HepG2 (cell line): ENCODE measurements around the gene NOL4L. TPM values are rescaled to one million over a fixed set of nuclear protein-coding genes. Genes with fewer than 3 reads are reported as not detected.
A peak's percentile ranks its signal among the peaks of the same experiment; 100 is the strongest.

Experiments used
- AHR ChIP-seq: IDR thresholded peaks from 2 replicates; pipeline ENCODE4 v1.6.1; 2018; ENCODE audit warnings: missing genetic modification reagents, missing compliant biosample characterization
- AKNA ChIP-seq: sonication (generic); formaldehyde crosslinking; IDR thresholded peaks from 2 replicates; pipeline ENCODE4 v1.4.0; 2020; ENCODE audit warnings: missing genetic modification reagents, borderline replicate concordance
- ARHGAP35 ChIP-seq: sonication (generic); formaldehyde crosslinking; IDR thresholded peaks from 2 replicates; pipeline ENCODE4 v1.9.0; 2022; ENCODE audit warnings: mild to moderate bottlenecking, inconsistent platforms, moderate library complexity, missing genetic modification reagents, borderline replicate concordance
- FOXA3 ChIP-seq: IDR thresholded peaks from 2 replicates; pipeline ENCODE4 v1.6.1; 2016; ENCODE audit warnings: missing genetic modification reagents, missing compliant biosample characterization
- FOXK2 ChIP-seq: fragments of 450-650 bp; IDR thresholded peaks from 2 replicates; pipeline ENCODE4 v1.6.1; 2016
- IKZF1 ChIP-seq: fragments of 450-650 bp; IDR thresholded peaks from 2 replicates; pipeline ENCODE4 v1.7.1; 2016
- JUND ChIP-seq: sonication (generic); formaldehyde crosslinking; IDR thresholded peaks from 2 replicates; pipeline ENCODE4 v1.8.0; 2022; ENCODE audit warnings: mild to moderate bottlenecking, missing genetic modification reagents
- KDM2A ChIP-seq: sonication (generic); formaldehyde crosslinking; IDR thresholded peaks from 2 replicates; pipeline ENCODE4 v1.4.0; 2020; ENCODE audit warnings: low read depth, missing genetic modification reagents, borderline replicate concordance
- MZF1 ChIP-seq: sonication (generic); formaldehyde crosslinking; IDR thresholded peaks from 2 replicates; pipeline ENCODE4 v1.8.1; 2023; ENCODE audit warnings: mild to moderate bottlenecking, missing genetic modification reagents, borderline replicate concordance
- NR3C1 ChIP-seq: sonication (generic); formaldehyde crosslinking; IDR thresholded peaks from 2 replicates; pipeline ENCODE4 v1.4.0; 2020; ENCODE audit warnings: missing genetic modification reagents
- SALL1 ChIP-seq: sonication (generic); formaldehyde crosslinking; IDR thresholded peaks from 2 replicates; pipeline ENCODE4 v1.8.0; 2022; ENCODE audit warnings: mild to moderate bottlenecking, missing genetic modification reagents
- ZFP37 ChIP-seq: sonication (generic); formaldehyde crosslinking; IDR thresholded peaks from 2 replicates; pipeline ENCODE4 v1.4.0; 2020; ENCODE audit warnings: missing genetic modification reagents, borderline replicate concordance
- ZKSCAN5 ChIP-seq: sonication (generic); formaldehyde crosslinking; IDR thresholded peaks from 2 replicates; pipeline ENCODE4 v1.5.1; 2020; ENCODE audit warnings: mild to moderate bottlenecking, missing genetic modification reagents
- ZMYM3 ChIP-seq: sonication (generic); formaldehyde crosslinking; IDR thresholded peaks from 2 replicates; pipeline ENCODE4 v1.5.1; 2020; ENCODE audit warnings: mild to moderate bottlenecking, missing genetic modification reagents
- ZNF121 ChIP-seq: sonication (generic); formaldehyde crosslinking; IDR thresholded peaks from 2 replicates; pipeline ENCODE4 v1.5.0; 2020; ENCODE audit warnings: mild to moderate bottlenecking, missing genetic modification reagents
- ZNF580 ChIP-seq: IDR thresholded peaks from 2 replicates; pipeline ENCODE4 v1.6.1; 2016; ENCODE audit warnings: low read depth, borderline replicate concordance
- ZNF605 ChIP-seq: sonication (generic); formaldehyde crosslinking; IDR thresholded peaks from 2 replicates; pipeline ENCODE4 v1.8.0; 2022; ENCODE audit warnings: mild to moderate bottlenecking, missing genetic modification reagents
- ZNF652 ChIP-seq: IDR thresholded peaks from 2 replicates; pipeline ENCODE4 v1.6.1; 2016; ENCODE audit warnings: low read depth, borderline replicate concordance
- polyA plus RNA-seq, 8 experiments: library from polyadenylated mRNA; depleted of rRNA in 3 of 8; stranded (reverse) in 7 of 8; unstranded in 1 of 8; fragments of >200 nt; fragmentation: Illumina TruSeq in 4 of 8; extraction: Trizol in 4 of 8; gene quantifications; 2 replicates each; pipeline versions ENCODE4 v1.2.1 to v1.2.3, GENCODE V29; 2011 to 2016; ENCODE audit warnings: low read depth in 4 of 8, missing spikeins in 1 of 8, mixed read lengths in 1 of 8; ENCODE audit not compliant: insufficient read depth in 1 of 8
- total RNA-seq, 5 experiments: library from RNA; depleted of rRNA; stranded (reverse); fragments of >200 nt; fragmentation: Illumina TruSeq; extraction: Trizol; gene quantifications; 2 replicates each; pipeline ENCODE4 v1.2.3, GENCODE V29; 2016; ENCODE audit warnings: low read depth in 1 of 5
- TF ChIP-seq, protein P1 (sequence below): sonication (generic); formaldehyde crosslinking; IDR thresholded peaks from 2 replicates; pipeline ENCODE4 v1.5.0; 2020; ENCODE audit warnings: missing genetic modification reagents
- TF ChIP-seq, protein P2 (sequence below): sonication (generic); formaldehyde crosslinking; IDR thresholded peaks from 2 replicates; pipeline ENCODE4 v1.5.1; 2020; ENCODE audit warnings: mild to moderate bottlenecking, missing genetic modification reagents, moderate library complexity
- TF ChIP-seq, protein P3 (sequence below): IDR thresholded peaks from 2 replicates; pipeline ENCODE4 v1.6.1; 2016; ENCODE audit warnings: low read depth

Gene NOL4L
- total and polyA plus RNA-seq, 2 of the 13 experiments (the other 11 are each of a cell fraction or from before 2014, with no cell fraction given), result 16.6 to 35.4 TPM

DNA sequence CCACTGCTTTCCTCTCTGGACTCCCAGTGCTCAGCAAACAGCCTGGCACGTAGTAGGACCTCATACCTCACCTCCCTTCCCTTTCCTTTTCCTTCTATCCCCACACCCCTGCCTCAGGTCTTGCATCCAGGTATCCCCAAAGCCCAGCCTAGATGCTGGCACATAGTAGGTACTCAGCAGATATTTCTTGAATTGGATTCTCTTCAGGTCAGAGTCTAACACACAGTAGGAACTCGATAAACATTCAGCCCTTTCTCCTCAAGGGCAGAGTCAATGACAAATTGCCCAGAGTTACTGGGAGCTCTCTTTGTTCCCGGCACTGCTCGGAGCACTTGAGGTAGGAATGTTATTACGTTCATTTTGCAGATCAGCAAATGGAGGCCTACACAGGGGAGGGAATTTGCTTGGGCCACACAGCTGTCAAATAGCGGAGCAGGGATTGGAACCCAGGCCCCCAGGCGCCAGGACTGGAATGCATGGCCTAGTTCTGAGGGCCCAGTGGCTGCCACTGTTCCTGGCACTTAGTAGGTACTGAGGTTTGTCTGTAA lies 25.9 kb downstream of the NOL4L start (continued):
- TF ChIP-seq, protein P1, sequence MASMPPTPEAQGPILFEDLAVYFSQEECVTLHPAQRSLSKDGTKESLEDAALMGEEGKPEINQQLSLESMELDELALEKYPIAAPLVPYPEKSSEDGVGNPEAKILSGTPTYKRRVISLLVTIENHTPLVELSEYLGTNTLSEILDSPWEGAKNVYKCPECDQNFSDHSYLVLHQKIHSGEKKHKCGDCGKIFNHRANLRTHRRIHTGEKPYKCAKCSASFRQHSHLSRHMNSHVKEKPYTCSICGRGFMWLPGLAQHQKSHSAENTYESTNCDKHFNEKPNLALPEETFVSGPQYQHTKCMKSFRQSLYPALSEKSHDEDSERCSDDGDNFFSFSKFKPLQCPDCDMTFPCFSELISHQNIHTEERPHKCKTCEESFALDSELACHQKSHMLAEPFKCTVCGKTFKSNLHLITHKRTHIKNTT (CRISPR knock-in tag), result no peak
- TF ChIP-seq ZKSCAN5 (CRISPR knock-in tag) (no peak), ZNF121 (CRISPR knock-in tag) (no peak), SALL1 (CRISPR knock-in tag) (no peak), ZFP37 (CRISPR knock-in tag) (no peak), ZMYM3 (CRISPR knock-in tag) (peak; percentile 41; the same call in 1 of the 2 replicates), ZNF605 (CRISPR knock-in tag) (0 out of 2 replicates have a peak, but pooled peaks have one; percentile 34), NR3C1 (CRISPR knock-in tag) (no peak), FOXK2 (no peak), KDM2A (CRISPR knock-in tag) (no peak), FOXA3 (CRISPR knock-in tag) (no peak), MZF1 (no peak), ZNF580 (CRISPR knock-in tag) (no peak), IKZF1 (no peak), JUND (no peak), AHR (no peak), ARHGAP35 (CRISPR knock-in tag) (no peak), AKNA (CRISPR knock-in tag) (no peak), ZNF652 (CRISPR knock-in tag) (no peak)
- TF ChIP-seq, protein P2, sequence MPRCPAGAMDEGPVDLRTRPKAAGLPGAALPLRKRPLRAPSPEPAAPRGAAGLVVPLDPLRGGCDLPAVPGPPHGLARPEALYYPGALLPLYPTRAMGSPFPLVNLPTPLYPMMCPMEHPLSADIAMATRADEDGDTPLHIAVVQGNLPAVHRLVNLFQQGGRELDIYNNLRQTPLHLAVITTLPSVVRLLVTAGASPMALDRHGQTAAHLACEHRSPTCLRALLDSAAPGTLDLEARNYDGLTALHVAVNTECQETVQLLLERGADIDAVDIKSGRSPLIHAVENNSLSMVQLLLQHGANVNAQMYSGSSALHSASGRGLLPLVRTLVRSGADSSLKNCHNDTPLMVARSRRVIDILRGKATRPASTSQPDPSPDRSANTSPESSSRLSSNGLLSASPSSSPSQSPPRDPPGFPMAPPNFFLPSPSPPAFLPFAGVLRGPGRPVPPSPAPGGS (CRISPR knock-in tag), result no peak
- TF ChIP-seq, protein P3, sequence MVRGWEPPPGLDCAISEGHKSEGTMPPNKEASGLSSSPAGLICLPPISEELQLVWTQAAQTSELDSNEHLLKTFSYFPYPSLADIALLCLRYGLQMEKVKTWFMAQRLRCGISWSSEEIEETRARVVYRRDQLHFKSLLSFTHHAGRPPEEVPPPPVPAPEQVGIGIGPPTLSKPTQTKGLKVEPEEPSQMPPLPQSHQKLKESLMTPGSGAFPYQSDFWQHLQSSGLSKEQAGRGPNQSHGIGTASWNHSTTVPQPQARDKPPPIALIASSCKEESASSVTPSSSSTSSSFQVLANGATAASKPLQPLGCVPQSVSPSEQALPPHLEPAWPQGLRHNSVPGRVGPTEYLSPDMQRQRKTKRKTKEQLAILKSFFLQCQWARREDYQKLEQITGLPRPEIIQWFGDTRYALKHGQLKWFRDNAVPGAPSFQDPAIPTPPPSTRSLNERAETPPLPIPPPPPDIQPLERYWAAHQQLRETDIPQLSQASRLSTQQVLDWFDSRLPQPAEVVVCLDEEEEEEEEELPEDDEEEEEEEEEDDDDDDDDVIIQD (CRISPR knock-in tag), result no peak
